IMR-90 (cell line): ENCODE results near the gene ARHGEF39. TPM values are rescaled to one million over a fixed set of nuclear protein-coding genes. Genes with fewer than 3 reads are reported as not detected.

ENCODE experiments used
- ATAC-seq: fragments of 200-7000 bp; cut with Tn5 transposase; 2 replicates; pipeline ENCODE4 v1.9.1; 2020; ENCODE audit warnings: low read depth, mild to moderate bottlenecking, moderate library complexity
- BruUV-seq: library from RNA; stranded (reverse); fragments of 400-500 nt; replicated peaks from 2 replicates; lab custom pipeline; 2021; lab: Mats Ljungman, UMichigan
- CTCF ChIA-PET: fragments of 300-600 bp; formaldehyde crosslinking; extraction: SDS; loops from one replicate; lab custom pipeline; 2021; ENCODE audit warnings: antibody characterized with exemption; lab: Yijun Ruan, JAX
- POLR2A ChIA-PET: fragments of 300-600 bp; sonication (Branson Sonifier 250); formaldehyde crosslinking; loops from one replicate; lab custom pipeline; 2022; ENCODE audit warnings: antibody characterized with exemption; ENCODE audit not compliant: unreplicated experiment; lab: Charles Lee
- DNase-seq: peaks from one replicate; pipeline ENCODE4 v3.0.0; 2013
- H2AFZ ChIP-seq: replicated peaks from 2 replicates; pipeline ENCODE3; 2013; ENCODE audit warnings: low read length, mild to moderate bottlenecking; ENCODE audit not compliant: poor library complexity
- H2AK5ac ChIP-seq: 2 replicates; pipeline ENCODE4 v1.6.1; 2013; ENCODE audit warnings: low read depth, low read length, inconsistent platforms
- H2AK9ac ChIP-seq: replicated peaks from 2 replicates; pipeline ENCODE3; 2013; ENCODE audit warnings: mild to moderate bottlenecking, low read depth, low read length, moderate library complexity; ENCODE audit not compliant: poor library complexity
- H2BK120ac ChIP-seq: 2 replicates; pipeline ENCODE4 v1.6.1; 2013; ENCODE audit warnings: low read depth, low read length, inconsistent platforms
- H2BK15ac ChIP-seq: 3 replicates; pipeline ENCODE4 v1.6.1; 2013; ENCODE audit warnings: low read depth, low read length, inconsistent platforms
- H2BK20ac ChIP-seq: 2 replicates; pipeline ENCODE4 v1.6.1; 2013; ENCODE audit warnings: low read depth, mild to moderate bottlenecking, inconsistent platforms, low read length, moderate library complexity
- H2BK5ac ChIP-seq: 2 replicates; pipeline ENCODE4 v1.6.1; 2013; ENCODE audit warnings: mild to moderate bottlenecking, low read depth, low read length, inconsistent platforms; ENCODE audit not compliant: poor library complexity, severe bottlenecking
- H3K14ac ChIP-seq: replicated peaks from 2 replicates; pipeline ENCODE4 v1.6.1; 2013; ENCODE audit warnings: low read depth, low read length, inconsistent platforms
- H3K18ac ChIP-seq: 2 replicates; pipeline ENCODE4 v1.6.1; 2013; ENCODE audit warnings: low read depth, low read length, control low read depth
- H3K23ac ChIP-seq: 2 replicates; pipeline ENCODE4 v1.6.1; 2013; ENCODE audit warnings: low read depth, low read length, inconsistent platforms
- H3K27ac ChIP-seq: 2 replicates; pipeline ENCODE4 v1.5.1; 2013; ENCODE audit warnings: mild to moderate bottlenecking, control low read depth, low read length; ENCODE audit not compliant: insufficient read depth
- H3K27me3 ChIP-seq: 2 replicates; pipeline ENCODE4 v1.6.1; 2013; ENCODE audit warnings: low read length; ENCODE audit not compliant: control insufficient read depth, insufficient read depth
- H3K36me3 ChIP-seq: 2 replicates; pipeline ENCODE4 v1.6.1; 2013; ENCODE audit warnings: low read length, mixed read lengths; ENCODE audit not compliant: control insufficient read depth, insufficient read depth
- H3K4ac ChIP-seq: 2 replicates; pipeline ENCODE4 v1.6.1; 2013; ENCODE audit warnings: low read depth, low read length, inconsistent platforms
- H3K4me1 ChIP-seq: 2 replicates; pipeline ENCODE4 v1.6.1; 2013; ENCODE audit warnings: low read length, mixed read lengths; ENCODE audit not compliant: control insufficient read depth, insufficient read depth
- H3K4me2 ChIP-seq: 2 replicates; pipeline ENCODE4 v1.6.1; 2013; ENCODE audit warnings: low read depth, mild to moderate bottlenecking, control low read depth, low read length, moderate library complexity
- H3K4me3 ChIP-seq: 2 replicates; pipeline ENCODE4 v1.5.1; 2013; ENCODE audit warnings: low read depth, mild to moderate bottlenecking, control low read depth, low read length, moderate library complexity; ENCODE audit not compliant: insufficient read depth
- H3K56ac ChIP-seq: 2 replicates; pipeline ENCODE4 v1.6.1; 2013; ENCODE audit warnings: low read length, inconsistent platforms; ENCODE audit not compliant: insufficient read depth; ENCODE audit errors: extremely low read depth
- H3K79me1 ChIP-seq, 2 experiments: 2 replicates each; pipeline ENCODE4 v1.6.1; 2013; ENCODE audit warnings: low read length in 2 of 2, inconsistent platforms in 1 of 2, low read depth in 1 of 2
- H3K9ac ChIP-seq: 2 replicates; pipeline ENCODE4 v1.6.1; 2013; ENCODE audit warnings: low read depth, low read length, control low read depth
- H3K9me1 ChIP-seq: 2 replicates; pipeline ENCODE4 v1.6.1; 2013; ENCODE audit warnings: low read length, inconsistent platforms; ENCODE audit not compliant: insufficient read depth
- H3K9me3 ChIP-seq: 2 replicates; pipeline ENCODE4 v1.6.1; 2013; ENCODE audit warnings: low read length; ENCODE audit not compliant: control insufficient read depth, insufficient read depth
- H4K20me1 ChIP-seq: 2 replicates; pipeline ENCODE4 v1.6.1; 2013; ENCODE audit warnings: low read length, inconsistent platforms; ENCODE audit not compliant: insufficient read depth
- H4K5ac ChIP-seq: 2 replicates; pipeline ENCODE4 v1.6.1; 2013; ENCODE audit warnings: mild to moderate bottlenecking, low read depth, low read length, control low read depth
- H4K8ac ChIP-seq, 2 experiments: 2 replicates each; pipeline ENCODE4 v1.6.1; 2013; ENCODE audit warnings: low read depth in 2 of 2, low read length in 2 of 2, control low read depth in 1 of 2, inconsistent platforms in 1 of 2
- H4K91ac ChIP-seq: 2 replicates; pipeline ENCODE4 v1.6.1; 2013; ENCODE audit warnings: low read depth, low read length, inconsistent platforms; ENCODE audit not compliant: insufficient read depth
- BHLHE40 ChIP-seq: fragments of 150-350 bp; IDR thresholded peaks from 2 replicates; pipeline ENCODE4 v1.6.1; 2016; ENCODE audit warnings: mild to moderate bottlenecking, low read depth, low read length
- CHD1 ChIP-seq: IDR thresholded peaks from 2 replicates; pipeline ENCODE4 v1.6.1; 2012; ENCODE audit warnings: low read depth, low read length, improper control_type of control experiment
- FOS ChIP-seq: fragments of 150-350 bp; IDR thresholded peaks from 2 replicates; pipeline ENCODE4 v1.6.1; 2016; ENCODE audit warnings: low read depth, low read length
- MAZ ChIP-seq: IDR thresholded peaks from 2 replicates; pipeline ENCODE4 v1.6.1; 2012; ENCODE audit warnings: low read depth, mild to moderate bottlenecking, low read length, improper control_type of control experiment, moderate library complexity, borderline replicate concordance
- POLR2A ChIP-seq: IDR thresholded peaks from 2 replicates; pipeline ENCODE4 v1.6.1; 2012; ENCODE audit warnings: mild to moderate bottlenecking, low read depth, low read length
- SMC3 ChIP-seq: fragments of 150-350 bp; IDR thresholded peaks from 2 replicates; pipeline ENCODE4 v1.6.1; 2016; ENCODE audit warnings: low read depth, mild to moderate bottlenecking, antibody characterized with exemption, low read length, moderate library complexity
- USF2 ChIP-seq: fragments of 150-350 bp; IDR thresholded peaks from 2 replicates; pipeline ENCODE4 v1.6.1; 2017; ENCODE audit warnings: mild to moderate bottlenecking, antibody characterized with exemption, low read length, low read depth
- WGBS, 2 experiments: methylation state at CpG; one replicate each; pipeline versions ENCODE4 v1.1.5 to v1.1.7; 2013; ENCODE audit warnings: missing lambda C conversion rate in 2 of 2; ENCODE audit not compliant: insufficient read length in 1 of 2; ENCODE audit errors: extremely low coverage in 2 of 2; 5-methylcytosine and 5-hydroxymethylcytosine counted together
- dilution Hi-C: fragments of 300-500 bp; cut with HindIII; formaldehyde crosslinking; loops from one replicate; pipeline ENCODE4 v1.14.3; 2018; ENCODE audit warnings: low sequenced_read_pairs; ENCODE audit not compliant: unreplicated experiment
- in situ Hi-C: fragments of 300-500 bp; cut with MboI; formaldehyde crosslinking; loops from 3 replicates; pipeline ENCODE4 v1.14.3; 2019; ENCODE audit warnings: low sequenced_read_pairs, inconsistent platforms, mixed read lengths
- intact Hi-C: fragments of 100-400 bp; cut with micrococcal nuclease; formaldehyde crosslinking; loops from 2 replicates; pipeline ENCODE4 v1.10.0; 2022
- polyA plus RNA-seq, 3 experiments: library from polyadenylated mRNA; depleted of rRNA; stranded (reverse); fragments of >200 nt; gene quantifications; 2 replicates each; pipeline ENCODE4 v1.2.3, GENCODE V29; 2012; ENCODE audit warnings: low replicate concordance in 1 of 3
- total RNA-seq: library from RNA; depleted of rRNA; stranded (reverse); fragments of >200 nt; gene quantifications from 2 replicates; pipeline ENCODE4 v1.2.3, GENCODE V29; 2012

The ARHGEF39 gene
- total and polyA plus RNA-seq, 2 of the 4 experiments (the other 2 are of a cell fraction) = 2.5 to 2.8 TPM

DNA sequence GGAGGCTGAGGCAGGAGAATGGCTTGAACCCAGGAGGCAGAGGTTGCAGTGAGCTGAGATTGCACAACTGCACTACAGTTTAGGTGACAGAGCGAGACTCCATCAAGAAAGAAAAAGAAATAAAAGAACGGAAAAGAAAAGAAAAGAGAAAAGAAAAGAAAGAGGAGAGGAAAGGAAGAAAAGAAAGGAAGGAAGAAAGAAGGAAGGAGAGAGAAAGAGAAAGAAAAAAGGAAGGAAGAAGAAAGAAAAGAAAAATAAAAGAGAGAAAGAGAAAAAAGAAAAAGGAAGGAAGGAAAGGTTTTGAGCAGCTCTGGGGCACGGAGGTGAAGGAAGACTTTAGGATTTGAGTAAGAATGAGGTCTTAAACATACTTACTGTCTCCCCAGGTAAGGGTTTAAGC lies 48.6 kb upstream of the ARHGEF39 start:
- Histone ChIP-seq H2BK120ac (no peak overlapping the region), H2BK15ac (no peak overlapping the region), H4K5ac (no peak overlapping the region), H4K8ac (no peak overlapping the region), H2AFZ (no peak overlapping the region), H3K27ac (no peak overlapping the region), H3K9me1 (no peaks in the 10 kb centered on the region; the same call in 1 of the 2 replicates), H2BK20ac (no peak overlapping the region), H3K23ac (no peak overlapping the region), H3K27me3 (no peaks in the 10 kb centered on the region), H3K36me3 (peaks cover 84% of the 10 kb centered on the region), H2AK5ac (no peak overlapping the region), H3K9me3 (no peaks in the 10 kb centered on the region), H3K4me3 (no peak overlapping the region), H3K4me2 (no peak overlapping the region), H3K14ac (no peak overlapping the region), H3K9ac (no peak overlapping the region), H3K79me1 (peaks cover 30 to 65% of the 10 kb centered on the region in 2 experiments; a peak in 3 of 4 replicates), H3K4me1 (no peaks in the 10 kb centered on the region), H4K91ac (no peak overlapping the region), H3K56ac (no peak overlapping the region), H2BK5ac (no peak overlapping the region), H3K4ac (no peak overlapping the region), H4K20me1 (peaks cover 30% of the 10 kb centered on the region), H2AK9ac (no peak overlapping the region), H3K18ac (no peak overlapping the region)
- POLR2A ChIA-PET = no interaction called here
- ATAC-seq (no peak), DNase-seq (no peak)
- no TSS peak for BruUV-seq
- no peak for TF ChIP-seq CHD1
- no peak for TF ChIP-seq POLR2A
- TF ChIP-seq BHLHE40 = no peak
- no peak for TF ChIP-seq USF2
- TF ChIP-seq FOS = no peak
- TF ChIP-seq MAZ = no peak
- no peak for TF ChIP-seq SMC3
- CTCF ChIA-PET = interaction anchor here (0.7 to 1.5 kb wide), 3 partner anchors 9 to 53 kb away, joined by 3 read pairs; no protein-coding TSS in a partner anchor
- intact Hi-C loops (no loop called here), dilution Hi-C loops (no loop called here), in situ Hi-C loops (no loop called here)
- WGBS, 2 experiments = no CpG with 5 or more reads among the region's 3 CpGs
